Loucy (cell line): Measurements from ENCODE around the gene LRRC26.
"Not testable (repeated sequence)": the region's sequence is repeated elsewhere in the genome, so short reads cannot be mapped to it uniquely, and the experiment has no call there.

Experiments used
- H2AFZ ChIP-seq: fragments of 200-600 bp; sonication (generic); 2 replicates; pipeline ENCODE4 v1.6.0; 2016; ENCODE audit warnings: antibody characterized with exemption, mild to moderate bottlenecking, low read length, moderate library complexity
- H3F3A ChIP-seq: fragments of 200-600 bp; 2 replicates; pipeline ENCODE4 v1.6.0; 2016; ENCODE audit warnings: antibody characterized with exemption, low read depth, mild to moderate bottlenecking
- H3K27me3 ChIP-seq: fragments of 200-600 bp; sonication (generic); 2 replicates; pipeline ENCODE4 v1.6.1; 2014; ENCODE audit warnings: low read length, mild to moderate bottlenecking; ENCODE audit not compliant: insufficient read depth, poor library complexity, severe bottlenecking
- H3K36me3 ChIP-seq: fragments of 200-600 bp; sonication (generic); 2 replicates; pipeline ENCODE4 v1.6.1; 2016; ENCODE audit warnings: low read length; ENCODE audit not compliant: insufficient read depth
- H3K4me1 ChIP-seq: fragments of 200-600 bp; sonication (generic); 2 replicates; pipeline ENCODE4 v1.5.1; 2014; ENCODE audit warnings: low read length, mild to moderate bottlenecking; ENCODE audit not compliant: insufficient read depth, poor library complexity, severe bottlenecking
- H3K4me2 ChIP-seq: fragments of 200-600 bp; sonication (generic); 2 replicates; pipeline ENCODE4 v1.6.0; 2014; ENCODE audit warnings: antibody characterized with exemption, low read length, low read depth, mild to moderate bottlenecking; ENCODE audit not compliant: poor library complexity, severe bottlenecking
- H3K4me3 ChIP-seq: fragments of 200-600 bp; sonication (generic); 2 replicates; pipeline ENCODE4 v1.5.1; 2014; ENCODE audit warnings: low read length, mild to moderate bottlenecking, mixed read lengths; ENCODE audit not compliant: poor library complexity, severe bottlenecking
- H3K79me2 ChIP-seq: fragments of 200-600 bp; sonication (generic); 2 replicates; pipeline ENCODE4 v1.6.1; 2014; ENCODE audit warnings: low read length; ENCODE audit not compliant: insufficient read depth
- H3K9ac ChIP-seq: fragments of 200-600 bp; sonication (generic); 2 replicates; pipeline ENCODE4 v1.6.0; 2014; ENCODE audit warnings: mild to moderate bottlenecking, low read depth, low read length, moderate library complexity; ENCODE audit not compliant: poor library complexity, severe bottlenecking
- H3K9me2 ChIP-seq: fragments of 200-600 bp; sonication (generic); replicated peaks from 2 replicates; pipeline ENCODE4 v1.6.1; 2016; ENCODE audit warnings: low read depth, low read length, mixed read lengths
- H3K9me3 ChIP-seq: fragments of 200-600 bp; sonication (generic); 2 replicates; pipeline ENCODE4 v1.6.1; 2014; ENCODE audit warnings: mild to moderate bottlenecking, antibody characterized with exemption, low read length, low read depth; ENCODE audit not compliant: insufficient read depth
- H4K20me1 ChIP-seq: fragments of 200-600 bp; sonication (generic); 2 replicates; pipeline ENCODE4 v1.6.0; 2014; ENCODE audit warnings: antibody characterized with exemption, low read length, mild to moderate bottlenecking; ENCODE audit not compliant: insufficient read depth, poor library complexity, severe bottlenecking

Gene LRRC26

DNA sequence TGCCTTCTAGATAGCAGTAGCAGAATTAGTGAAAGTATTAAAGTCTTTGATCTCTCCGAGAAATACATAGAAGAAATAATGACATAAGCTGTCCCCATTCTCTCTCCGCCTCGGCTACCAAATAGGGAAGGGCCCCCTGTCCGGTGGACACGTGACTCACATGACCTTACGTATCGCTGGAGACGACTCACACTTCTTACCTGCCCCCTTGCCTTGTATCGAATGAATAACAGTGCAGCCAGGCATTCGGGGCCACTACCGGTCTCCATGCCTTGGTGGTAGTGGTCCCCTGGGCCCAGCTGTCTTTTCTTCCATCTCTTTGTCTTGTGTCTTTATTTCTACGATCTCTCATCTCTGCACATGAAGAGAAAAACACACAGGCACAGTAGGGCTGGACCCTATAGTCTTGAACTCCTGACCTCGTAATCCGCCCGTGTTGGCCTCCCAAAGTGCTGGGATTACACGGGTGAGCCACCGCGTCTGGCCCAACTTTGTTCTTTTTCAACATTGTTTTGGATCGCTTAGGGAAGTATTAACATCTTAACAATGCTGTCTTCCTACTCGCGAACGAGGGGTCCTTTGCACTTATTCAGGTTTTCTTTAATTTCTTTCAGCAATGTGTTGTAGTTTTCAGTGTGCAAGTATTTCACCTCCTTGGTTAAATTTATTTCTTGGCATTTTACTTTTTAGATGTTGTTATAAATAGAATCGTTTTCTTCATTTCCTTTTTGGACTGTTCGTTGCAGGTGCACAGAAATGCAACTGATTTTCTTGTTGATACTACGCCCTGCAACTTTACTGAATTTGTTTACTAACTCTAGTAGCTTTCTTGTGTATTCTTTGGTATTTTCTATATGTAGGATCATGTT, 47.7 kb downstream of the LRRC26 start:
- not testable (repeated sequence) for H3K4me3 ChIP-seq, H3K4me2 ChIP-seq, H3K9me2 ChIP-seq, H3F3A ChIP-seq, H3K27me3 ChIP-seq, H3K9me3 ChIP-seq, H3K36me3 ChIP-seq, H4K20me1 ChIP-seq, H2AFZ ChIP-seq, H3K4me1 ChIP-seq, H3K79me2 ChIP-seq
- peak overlapping the region; percentile 1 for H3K9ac ChIP-seq
